Measurements from ENCODE around the gene AFF4.
"Not testable (repeated sequence)": the region's sequence is repeated elsewhere in the genome, so short reads cannot be mapped to it uniquely, and the experiment has no call there.

AFF4 gene

GRCh38 chr5:132976852-132977251 lies 13.4 kb upstream of the AFF4 start (continued):
- TF ChIP-seq, protein P1, sequence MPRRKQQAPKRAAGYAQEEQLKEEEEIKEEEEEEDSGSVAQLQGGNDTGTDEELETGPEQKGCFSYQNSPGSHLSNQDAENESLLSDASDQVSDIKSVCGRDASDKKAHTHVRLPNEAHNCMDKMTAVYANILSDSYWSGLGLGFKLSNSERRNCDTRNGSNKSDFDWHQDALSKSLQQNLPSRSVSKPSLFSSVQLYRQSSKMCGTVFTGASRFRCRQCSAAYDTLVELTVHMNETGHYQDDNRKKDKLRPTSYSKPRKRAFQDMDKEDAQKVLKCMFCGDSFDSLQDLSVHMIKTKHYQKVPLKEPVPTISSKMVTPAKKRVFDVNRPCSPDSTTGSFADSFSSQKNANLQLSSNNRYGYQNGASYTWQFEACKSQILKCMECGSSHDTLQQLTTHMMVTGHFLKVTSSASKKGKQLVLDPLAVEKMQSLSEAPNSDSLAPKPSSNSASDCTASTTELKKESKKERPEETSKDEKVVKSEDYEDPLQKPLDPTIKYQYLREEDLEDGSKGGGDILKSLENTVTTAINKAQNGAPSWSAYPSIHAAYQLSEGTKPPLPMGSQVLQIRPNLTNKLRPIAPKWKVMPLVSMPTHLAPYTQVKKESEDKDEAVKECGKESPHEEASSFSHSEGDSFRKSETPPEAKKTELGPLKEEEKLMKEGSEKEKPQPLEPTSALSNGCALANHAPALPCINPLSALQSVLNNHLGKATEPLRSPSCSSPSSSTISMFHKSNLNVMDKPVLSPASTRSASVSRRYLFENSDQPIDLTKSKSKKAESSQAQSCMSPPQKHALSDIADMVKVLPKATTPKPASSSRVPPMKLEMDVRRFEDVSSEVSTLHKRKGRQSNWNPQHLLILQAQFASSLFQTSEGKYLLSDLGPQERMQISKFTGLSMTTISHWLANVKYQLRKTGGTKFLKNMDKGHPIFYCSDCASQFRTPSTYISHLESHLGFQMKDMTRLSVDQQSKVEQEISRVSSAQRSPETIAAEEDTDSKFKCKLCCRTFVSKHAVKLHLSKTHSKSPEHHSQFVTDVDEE (CRISPR knock-in tag; IDR thresholded peaks at IDR 0.05) = no peak

- not testable (repeated sequence) for ATAC-seq
These were observed 9.0 kb upstream of the AFF4 start for GRCh38 chr5:132972436-132972828.

DNA sequence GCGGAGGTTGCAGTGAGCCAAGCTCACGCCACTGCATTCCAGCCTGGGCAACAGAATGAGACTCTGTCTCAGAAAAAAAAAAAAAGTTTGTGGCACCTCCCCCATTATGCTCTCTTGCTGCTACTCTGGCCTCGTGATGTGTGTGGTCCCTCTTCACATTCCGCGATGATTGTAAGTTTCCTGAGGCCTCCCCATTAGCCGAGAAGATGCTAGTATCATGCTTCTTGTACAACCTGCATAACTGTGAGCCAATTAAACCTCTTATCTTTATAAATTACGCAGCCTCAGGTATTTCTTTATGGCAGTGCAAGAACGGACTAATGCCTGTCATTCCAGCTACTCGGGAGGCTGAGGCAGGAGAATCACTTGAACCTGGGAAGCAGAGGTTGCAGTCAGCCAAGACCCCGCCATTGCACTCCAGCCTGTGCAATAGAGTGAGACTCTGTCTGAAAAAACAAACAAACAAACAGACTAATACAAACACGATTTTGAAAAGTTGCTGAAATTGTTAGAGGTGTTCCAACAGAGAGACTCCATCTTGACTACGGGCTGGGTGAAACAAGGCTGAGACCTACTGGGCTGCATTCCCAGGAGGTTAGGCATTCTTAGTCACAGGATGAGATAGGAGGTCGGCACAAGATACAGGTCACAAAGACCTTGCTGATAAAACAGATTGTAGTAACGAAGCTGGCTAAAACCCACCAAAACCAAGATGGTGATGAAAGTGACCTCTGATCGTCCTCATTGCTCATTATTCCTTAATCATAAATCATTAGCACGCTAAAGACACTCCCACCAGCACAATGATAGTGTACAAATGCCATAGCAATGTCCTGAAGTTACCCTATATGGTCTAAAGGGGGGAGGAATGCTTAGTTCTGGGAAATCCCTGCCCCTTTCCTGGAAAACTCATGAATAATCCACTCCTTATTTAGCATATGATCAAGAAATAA lies 8.3 kb upstream of the AFF4 start:
- no peak for TF ChIP-seq ZC3H10 (CRISPR knock-in tag; IDR thresholded peaks at IDR 0.05)
- TF ChIP-seq TOX (CRISPR knock-in tag; IDR thresholded peaks at IDR 0.05; ENCODE audit: borderline replicate concordance) = no peak
- no peak for TF ChIP-seq ARNTL (CRISPR knock-in tag; IDR thresholded peaks at IDR 0.05; ENCODE audit: borderline replicate concordance, low read depth)
- TF ChIP-seq ZNF8 (CRISPR knock-in tag; IDR thresholded peaks at IDR 0.05) = no peak
- peak; percentile 28; the same call in 1 of the 3 replicates for ATAC-seq

- ATAC-seq = no peak
- TF ChIP-seq, protein P2, sequence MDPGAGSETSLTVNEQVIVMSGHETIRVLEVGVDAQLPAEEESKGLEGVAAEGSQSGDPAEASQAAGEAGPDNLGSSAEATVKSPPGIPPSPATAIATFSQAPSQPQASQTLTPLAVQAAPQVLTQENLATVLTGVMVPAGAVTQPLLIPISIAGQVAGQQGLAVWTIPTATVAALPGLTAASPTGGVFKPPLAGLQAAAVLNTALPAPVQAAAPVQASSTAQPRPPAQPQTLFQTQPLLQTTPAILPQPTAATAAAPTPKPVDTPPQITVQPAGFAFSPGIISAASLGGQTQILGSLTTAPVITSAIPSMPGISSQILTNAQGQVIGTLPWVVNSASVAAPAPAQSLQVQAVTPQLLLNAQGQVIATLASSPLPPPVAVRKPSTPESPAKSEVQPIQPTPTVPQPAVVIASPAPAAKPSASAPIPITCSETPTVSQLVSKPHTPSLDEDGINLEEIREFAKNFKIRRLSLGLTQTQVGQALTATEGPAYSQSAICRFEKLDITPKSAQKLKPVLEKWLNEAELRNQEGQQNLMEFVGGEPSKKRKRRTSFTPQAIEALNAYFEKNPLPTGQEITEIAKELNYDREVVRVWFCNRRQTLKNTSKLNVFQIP (CRISPR knock-in tag; IDR thresholded peaks at IDR 0.05; ENCODE audit: borderline replicate concordance, low read depth) = no peak
- TF ChIP-seq ZNF565 (CRISPR knock-in tag; conservative IDR thresholded peaks at IDR 0.05; ENCODE audit: low read depth) (no peak), CSDC2 (CRISPR knock-in tag; IDR thresholded peaks at IDR 0.05) (no peak), CSRNP3 (CRISPR knock-in tag; IDR thresholded peaks at IDR 0.05) (no peak), ARNTL (CRISPR knock-in tag; IDR thresholded peaks at IDR 0.05; ENCODE audit: borderline replicate concordance, low read depth) (no peak), RARB (CRISPR knock-in tag; IDR thresholded peaks at IDR 0.05) (no peak), ISL1 (CRISPR knock-in tag; IDR thresholded peaks at IDR 0.05) (no peak), ZFP30 (CRISPR knock-in tag; IDR thresholded peaks at IDR 0.05) (no peak), TCF4 (CRISPR knock-in tag; IDR thresholded peaks at IDR 0.05; ENCODE audit: borderline replicate concordance) (no peak), ZNF70 (CRISPR knock-in tag; IDR thresholded peaks at IDR 0.05) (no peak), ZFP3 (CRISPR knock-in tag; IDR thresholded peaks at IDR 0.05) (no peak), TOX (CRISPR knock-in tag; IDR thresholded peaks at IDR 0.05; ENCODE audit: borderline replicate concordance) (no peak), ESRRG (CRISPR knock-in tag; IDR thresholded peaks at IDR 0.05) (no peak), GLIS3 (CRISPR knock-in tag; IDR thresholded peaks at IDR 0.05) (no peak), ZC3H10 (CRISPR knock-in tag; IDR thresholded peaks at IDR 0.05) (no peak)
- TF ChIP-seq, protein P3, sequence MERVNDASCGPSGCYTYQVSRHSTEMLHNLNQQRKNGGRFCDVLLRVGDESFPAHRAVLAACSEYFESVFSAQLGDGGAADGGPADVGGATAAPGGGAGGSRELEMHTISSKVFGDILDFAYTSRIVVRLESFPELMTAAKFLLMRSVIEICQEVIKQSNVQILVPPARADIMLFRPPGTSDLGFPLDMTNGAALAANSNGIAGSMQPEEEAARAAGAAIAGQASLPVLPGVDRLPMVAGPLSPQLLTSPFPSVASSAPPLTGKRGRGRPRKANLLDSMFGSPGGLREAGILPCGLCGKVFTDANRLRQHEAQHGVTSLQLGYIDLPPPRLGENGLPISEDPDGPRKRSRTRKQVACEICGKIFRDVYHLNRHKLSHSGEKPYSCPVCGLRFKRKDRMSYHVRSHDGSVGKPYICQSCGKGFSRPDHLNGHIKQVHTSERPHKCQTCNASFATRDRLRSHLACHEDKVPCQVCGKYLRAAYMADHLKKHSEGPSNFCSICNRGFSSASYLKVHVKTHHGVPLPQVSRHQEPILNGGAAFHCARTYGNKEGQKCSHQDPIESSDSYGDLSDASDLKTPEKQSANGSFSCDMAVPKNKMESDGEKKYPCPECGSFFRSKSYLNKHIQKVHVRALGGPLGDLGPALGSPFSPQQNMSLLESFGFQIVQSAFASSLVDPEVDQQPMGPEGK (CRISPR knock-in tag; IDR thresholded peaks at IDR 0.05; ENCODE audit: borderline replicate concordance) = no peak
These were observed 1.7 kb upstream of the AFF4 start for GRCh38 chr5:132965120-132965519.
